NCI-H1092 (cell line): ENCODE measurements around the gene NKX2-8.
A peak's percentile ranks its signal among the peaks of the same experiment; 100 is the strongest.

ENCODE experiments used
- DNase-seq: peaks from one replicate; lab custom pipeline; 2025; lab: John Stamatoyannopoulos, UW

Gene NKX2-8

DNA sequence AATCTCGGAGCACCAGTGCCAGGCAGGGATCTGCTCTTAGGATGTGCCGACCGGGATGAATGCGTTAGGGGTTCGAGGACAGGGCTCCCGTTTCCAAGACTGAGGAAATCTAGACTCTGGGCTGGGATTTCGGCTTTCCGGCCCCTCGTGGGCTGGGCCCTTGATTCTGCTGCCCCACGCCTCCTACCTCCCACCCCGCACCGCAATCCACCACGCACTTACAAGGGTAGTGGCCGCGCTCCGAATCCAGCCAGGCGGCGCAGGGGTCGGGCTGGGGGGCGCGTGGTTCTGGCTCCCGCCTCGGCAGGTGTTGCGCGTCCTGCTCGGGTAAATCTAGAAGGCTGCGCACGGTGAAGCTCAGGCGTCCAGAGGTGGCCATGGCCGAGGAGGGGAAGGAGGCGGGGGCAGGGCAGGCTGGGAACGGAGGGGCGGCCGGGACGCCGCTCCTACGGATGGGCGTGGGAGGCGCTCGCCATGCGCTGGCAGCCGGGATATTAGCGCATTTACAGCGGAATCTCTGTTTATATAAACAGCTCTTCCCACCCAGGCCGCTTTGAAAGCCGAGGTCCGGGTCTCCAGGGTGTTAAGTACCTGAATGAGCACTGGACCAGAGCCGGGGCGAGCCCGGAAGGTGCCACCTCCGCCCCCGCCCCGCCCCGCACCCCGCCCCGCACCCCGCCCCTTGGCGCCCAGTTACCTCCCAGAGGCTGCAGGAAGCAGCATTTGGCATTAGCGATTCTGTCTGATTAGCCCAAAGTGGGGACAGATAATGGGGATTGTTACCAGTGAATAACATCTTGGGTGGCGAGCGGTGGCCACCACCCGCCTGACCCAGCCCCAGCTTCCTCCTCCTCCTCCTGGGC, at the start of gene NKX2-8:
Gene NKX2-8, minus strand, starts transcription at position 604 of the 863 bp plus-strand sequence. Its CDS starts 225 bp downstream, at position 379.
- no peak for DNase-seq

DNA sequence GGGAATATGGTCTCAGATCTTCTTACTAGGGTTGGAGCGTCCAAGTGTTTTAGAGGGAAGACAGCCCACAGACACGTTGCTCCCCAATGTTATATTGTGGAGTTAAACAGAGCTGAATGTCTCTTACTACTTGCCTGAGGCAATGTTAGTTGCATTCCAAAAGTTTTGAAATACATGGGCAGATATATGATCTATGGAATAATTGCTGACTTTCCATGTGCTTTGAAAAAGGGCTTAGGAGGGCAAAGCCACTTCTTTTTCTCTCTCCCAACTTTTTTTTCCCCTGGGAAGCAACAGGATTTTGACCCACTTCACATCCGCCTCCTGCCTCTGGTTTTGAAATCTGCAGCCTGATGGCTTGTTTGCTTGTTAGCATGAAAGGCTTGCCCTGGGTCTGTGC, 45.6 kb upstream of the NKX2-8 start:
- DNase-seq = no peak

DNA sequence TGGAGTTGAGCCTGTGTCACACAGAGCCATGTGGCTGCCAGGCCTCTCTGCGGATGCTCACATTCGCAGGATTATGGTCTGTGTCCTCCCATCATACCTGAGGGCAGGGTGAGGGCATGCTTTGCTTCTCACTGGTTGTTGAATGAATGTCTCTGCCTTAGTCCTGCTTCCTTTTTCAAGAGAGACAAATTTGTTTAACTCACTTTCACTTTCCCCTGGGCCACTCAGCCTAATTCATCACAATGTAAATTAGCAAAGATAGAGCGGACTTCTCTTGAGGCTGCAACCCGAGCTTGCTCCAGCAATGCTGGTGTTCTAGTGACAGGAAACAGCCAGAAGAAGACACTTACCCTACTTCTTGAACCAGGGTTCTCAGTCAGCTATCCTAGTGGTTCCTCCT, 43.7 kb upstream of the NKX2-8 start:
- no peak for DNase-seq

DNA sequence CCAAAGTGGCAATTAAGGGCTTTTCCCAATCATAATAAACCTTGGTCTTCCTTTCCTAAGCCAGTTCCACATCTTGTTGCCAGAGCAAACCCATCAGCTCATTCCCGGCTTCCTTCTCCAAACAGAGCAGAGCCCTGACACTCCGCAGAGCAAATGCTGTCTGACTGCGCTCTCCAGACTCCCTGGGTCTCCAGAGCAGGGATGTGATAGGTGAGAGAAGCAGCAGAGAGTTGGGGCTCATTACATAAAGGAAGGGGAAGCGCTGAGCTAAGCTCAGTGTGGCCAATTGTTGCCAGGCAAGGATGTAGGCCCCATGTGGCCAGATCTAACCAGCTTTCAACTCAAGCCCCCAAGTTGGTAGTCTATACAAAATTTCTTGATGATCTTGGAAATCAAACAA, 43.0 kb upstream of the NKX2-8 start:
- no peak for DNase-seq

DNA sequence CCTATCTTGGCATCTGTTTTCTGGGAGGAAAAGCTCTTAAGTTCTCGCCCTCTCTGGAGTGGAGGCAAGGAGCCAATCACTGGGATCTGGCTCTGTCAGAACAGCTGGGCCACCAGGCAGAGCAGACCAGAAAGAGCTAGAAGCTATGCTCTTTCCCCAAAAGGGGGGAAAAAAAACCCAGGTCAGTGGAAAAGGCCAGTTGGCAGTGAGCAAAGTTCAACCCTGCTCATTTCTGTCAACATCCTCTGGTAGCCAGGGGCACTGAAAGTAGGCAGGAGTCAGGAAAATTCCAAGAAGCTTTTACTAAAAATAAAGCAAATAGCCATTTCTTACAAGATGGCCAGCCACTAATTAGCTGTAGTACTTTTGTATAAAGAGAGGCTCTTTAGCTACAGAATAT, 42.6 kb upstream of the NKX2-8 start:
- DNase-seq = no peak

DNA sequence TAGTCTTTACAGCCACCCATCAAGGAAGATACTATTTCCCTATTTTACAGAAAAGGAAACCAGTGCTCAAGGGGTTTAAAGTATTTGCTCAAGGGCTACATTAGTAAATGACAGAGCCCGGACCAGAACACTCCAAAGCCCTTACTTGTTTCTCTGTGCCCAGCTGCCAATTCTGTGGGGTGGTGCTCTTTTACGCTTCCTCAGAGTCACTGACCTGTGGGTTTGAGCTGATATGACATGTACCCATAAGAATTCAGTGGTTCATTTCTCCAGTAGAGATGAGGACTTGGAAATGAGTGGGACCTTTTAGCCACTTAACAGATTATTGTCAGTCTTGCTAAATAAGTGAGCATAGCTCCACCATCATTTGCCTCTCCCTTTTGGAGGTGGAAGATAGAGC, 37.4 kb upstream of the NKX2-8 start:
- no peak for DNase-seq

DNA sequence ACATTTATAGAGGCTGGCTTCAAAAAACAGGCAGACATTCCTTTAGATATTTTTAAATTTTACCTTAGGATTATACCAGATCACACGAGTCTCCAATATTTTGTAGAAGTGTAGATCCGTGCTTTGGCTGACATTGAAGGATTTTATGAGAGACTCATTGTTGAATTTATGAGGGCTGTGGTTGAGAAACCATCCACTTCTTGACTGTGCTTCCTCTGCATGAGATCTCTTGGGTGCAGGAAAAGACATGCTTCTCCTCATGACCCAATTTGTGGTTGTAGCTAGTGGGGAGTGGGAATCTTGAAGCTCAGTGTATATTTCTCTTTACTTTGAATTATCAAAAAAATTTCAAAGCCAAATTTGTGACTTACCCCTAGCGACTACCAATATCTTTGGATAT, 36.7 kb upstream of the NKX2-8 start:
- DNase-seq = no peak

DNA sequence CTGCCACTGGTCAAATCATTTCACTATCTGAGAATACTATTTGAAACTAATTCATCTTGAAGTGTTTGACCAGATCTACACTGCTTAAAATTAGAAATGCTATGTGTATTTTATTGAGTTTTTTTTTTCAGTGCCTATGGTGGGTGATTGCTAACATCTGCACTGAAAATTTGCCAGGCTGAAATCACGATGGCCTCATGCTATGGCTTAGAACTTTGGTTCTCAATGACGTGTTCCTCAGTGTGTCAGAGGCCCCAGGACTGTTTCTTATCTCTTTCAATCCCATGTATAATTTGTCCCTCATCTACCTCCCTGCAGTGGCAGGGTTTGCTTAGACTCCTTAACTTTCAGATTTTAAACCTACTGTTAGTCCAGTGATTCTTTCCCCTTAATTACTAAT, 36.2 kb upstream of the NKX2-8 start:
- no peak for DNase-seq

DNA sequence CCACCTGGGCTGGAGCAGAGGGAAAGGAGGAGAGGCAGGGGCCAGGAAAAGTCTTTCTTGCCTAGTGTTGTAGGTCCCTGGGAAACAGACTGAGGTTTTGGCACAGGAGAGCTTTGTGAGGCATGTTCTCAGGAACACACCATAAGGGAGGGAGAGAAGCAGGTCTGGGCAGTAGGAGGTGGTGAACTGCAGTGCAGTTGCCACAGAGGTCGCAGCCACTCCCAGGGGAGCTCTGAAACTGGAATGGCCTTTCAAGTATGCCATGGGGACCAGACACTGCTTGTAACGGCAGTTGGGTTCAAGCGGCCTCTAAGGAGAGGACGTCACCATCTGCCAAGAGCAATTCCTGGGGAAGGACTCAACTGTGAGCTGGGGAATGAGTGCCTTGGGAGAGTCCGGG, 35.4 kb upstream of the NKX2-8 start:
- no peak for DNase-seq

DNA sequence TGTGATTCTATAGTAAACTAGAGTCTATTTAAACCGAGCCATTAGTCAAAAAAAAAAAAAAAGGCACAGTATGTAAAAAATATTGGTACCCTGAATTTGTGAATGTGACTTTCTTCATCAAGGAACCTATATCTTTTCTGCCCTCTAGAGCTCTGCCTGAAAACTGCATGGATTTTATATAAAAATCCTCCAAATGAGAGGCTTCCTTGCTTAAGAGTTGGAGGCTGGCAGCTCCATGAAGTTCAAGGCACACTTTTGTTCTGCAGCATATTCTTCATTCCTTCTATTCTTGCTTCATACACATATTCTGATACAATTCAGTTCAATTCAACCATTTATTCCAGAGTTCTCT, 23.1 kb upstream of the NKX2-8 start:
- DNase-seq = no peak

DNA sequence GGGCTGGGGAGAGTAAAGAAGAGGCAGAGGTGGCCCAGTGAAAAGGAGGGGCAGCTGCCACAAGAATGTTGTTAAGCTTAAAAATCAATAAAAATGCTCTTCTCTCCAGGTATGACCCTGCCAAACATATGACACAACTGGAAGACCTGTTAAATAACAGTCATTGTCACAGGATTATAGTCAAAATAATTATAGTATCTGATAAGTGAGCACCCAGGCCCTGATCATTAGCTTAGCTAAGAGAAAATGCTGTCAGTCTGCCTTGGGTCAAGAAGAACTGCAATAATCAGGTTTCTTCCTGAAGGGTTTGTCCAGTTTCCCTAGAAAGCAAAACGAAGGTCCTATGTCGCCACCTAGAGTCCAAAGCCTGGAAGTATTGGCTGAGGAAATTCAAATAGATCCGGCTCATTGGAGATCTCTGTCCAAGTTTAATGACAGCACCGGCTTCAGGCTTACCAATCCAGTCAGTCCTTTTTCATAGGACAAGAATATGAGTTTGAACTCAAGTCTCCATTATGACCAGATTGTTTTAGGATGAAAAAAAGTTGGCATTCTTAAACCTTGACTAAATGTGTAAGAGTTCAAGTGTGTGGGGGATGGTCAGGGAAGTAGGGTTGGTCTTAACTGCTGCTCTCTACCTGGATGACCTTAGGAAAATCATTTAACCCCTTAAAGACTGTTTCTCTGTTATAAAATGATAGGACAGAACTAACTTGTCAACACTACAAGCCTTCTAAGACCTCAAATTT, 22.5 kb upstream of the NKX2-8 start:
- peak; percentile 87 for DNase-seq

DNA sequence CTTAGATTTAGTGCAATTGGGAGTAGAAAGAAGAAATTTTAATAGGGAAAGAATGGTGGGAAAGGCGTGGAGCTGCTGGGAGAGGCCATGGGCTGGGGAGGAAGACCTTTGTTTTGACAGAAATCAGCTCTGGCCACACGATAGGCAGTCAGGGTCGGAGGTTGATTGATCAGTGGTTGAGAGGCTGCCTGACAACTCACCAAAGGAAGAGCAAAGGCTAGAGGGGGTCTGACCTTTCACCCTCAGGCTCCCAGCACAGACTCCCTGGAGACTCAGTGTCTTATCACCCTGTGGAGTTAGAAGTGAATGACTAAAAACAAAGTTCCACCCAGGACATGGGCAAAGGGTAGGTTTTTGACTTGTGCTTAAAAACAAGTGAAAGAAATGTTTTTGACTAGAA, 18.0 kb upstream of the NKX2-8 start:
- DNase-seq = no peak

DNA sequence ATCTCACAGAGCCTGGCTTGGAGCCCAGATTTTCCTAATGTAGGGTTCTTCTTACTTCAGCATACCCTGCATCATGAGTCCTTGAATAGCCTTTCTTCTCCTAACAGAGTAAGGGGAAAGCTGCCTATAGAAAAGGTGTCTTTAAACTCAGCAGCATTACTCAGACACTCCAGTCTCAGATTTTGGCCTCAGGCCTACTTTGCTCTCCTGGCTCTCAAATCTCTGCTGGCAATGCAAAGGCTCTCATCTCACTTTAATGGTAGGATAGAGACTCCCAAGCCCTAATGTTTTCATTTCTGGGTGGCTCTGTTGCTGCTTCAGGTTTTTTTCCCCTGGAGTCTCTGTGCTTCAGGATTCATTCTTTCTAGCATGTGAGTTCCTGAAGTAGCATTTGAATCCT, 9.1 kb upstream of the NKX2-8 start:
- peak; percentile 31 for DNase-seq

DNA sequence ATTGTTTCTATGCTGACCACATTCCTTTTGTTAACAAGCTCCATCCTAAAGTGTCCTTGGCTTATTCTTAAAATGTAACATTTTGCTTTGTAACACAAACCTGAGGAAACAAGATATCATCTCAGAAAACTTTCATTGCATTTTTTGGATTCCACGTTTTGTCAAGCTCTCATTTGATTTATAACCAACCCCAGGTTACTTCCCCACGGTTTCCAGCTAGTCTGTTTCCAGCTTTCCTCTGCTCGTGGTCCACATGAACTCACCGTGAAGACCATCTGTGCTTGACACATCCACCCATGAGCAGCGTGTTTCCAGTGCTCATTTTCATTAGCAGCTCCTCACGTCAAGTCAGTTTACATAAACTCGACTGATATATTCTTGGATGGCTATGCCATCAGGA, 6.4 kb upstream of the NKX2-8 start:
- no peak for DNase-seq

DNA sequence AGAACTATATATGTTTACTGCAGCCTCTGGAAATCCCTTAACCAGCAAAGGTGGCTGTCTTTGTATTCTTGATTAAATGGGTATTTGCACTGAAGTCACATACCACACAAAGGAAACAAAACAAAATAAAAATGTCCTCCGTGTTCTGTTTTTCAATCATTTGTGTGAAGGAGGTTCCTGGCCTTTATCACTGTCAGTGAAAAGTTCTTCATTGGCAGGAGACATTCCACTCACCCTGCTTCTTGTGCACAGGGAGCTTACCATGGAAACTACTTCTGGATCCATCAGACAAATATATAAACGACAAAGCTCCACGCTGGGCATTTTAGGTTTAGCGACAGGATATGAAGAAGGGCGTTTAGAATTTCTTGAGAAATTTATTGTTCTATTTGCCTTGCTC, 5.7 kb upstream of the NKX2-8 start:
- no peak for DNase-seq

DNA sequence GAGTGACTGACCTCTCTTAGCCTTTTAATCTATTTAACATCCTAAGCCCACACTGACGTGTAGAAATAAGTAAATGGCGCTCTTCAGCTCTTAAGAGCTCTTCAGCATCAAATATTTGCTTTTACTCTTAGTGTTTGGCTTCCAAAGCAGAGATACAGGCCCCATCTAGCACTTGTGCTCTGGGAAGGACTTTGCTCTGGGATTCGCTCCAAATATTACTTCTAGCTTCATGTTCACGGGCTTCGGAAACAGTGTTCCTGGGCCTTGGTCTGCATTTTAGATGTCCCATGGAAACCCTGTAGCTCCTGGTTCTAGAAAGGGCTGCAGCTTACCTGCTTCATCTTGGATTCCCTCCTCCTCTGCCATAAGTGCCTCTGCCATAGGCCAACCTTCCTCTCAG, 2.7 kb upstream of the NKX2-8 start:
- peak; percentile 91 for DNase-seq

DNA sequence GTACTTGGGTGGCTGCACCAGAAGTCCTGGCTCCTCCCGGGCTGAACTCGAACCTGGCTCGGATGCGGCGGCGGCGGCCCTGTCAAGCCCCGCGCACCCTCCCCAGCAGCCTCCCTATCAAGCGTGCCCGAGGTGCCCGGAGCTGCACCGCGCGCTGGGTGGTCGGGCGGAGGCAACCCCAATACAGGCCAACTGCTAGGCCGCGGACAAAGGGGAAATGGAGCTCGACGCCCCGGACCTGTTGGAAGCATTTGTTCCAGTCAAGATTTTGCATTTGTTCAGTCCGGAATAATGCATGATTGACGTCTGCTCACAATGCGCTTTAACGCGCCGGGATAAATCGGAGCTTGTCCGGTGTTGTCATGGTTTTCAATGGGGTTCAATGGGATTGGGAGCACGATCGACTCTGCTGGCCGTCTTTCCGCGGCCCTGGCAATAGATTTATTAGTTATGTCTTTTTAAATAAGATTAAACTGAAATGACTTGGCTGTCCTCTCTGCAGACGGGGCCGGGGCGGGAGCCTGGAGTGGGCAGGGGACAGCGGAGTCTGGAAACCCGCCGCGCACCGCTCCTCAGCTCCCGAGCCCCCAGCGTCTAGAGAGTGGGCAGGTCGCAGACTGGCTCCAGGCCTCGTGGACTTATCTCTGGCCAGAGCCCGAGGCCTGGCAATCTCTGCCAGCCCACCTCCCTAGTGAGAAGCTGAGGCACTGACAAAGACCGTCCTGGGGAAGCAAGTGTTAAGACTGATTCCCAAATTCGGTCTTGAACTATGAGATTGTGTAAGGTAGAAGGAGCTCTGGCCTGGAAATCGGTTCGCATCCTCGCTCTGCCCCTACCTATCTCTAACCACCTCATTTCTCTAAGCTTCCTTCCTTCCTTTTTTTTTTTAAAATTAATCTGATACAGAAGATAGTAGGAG, 1.7 kb upstream of the NKX2-8 start:
- DNase-seq = no peak

DNA sequence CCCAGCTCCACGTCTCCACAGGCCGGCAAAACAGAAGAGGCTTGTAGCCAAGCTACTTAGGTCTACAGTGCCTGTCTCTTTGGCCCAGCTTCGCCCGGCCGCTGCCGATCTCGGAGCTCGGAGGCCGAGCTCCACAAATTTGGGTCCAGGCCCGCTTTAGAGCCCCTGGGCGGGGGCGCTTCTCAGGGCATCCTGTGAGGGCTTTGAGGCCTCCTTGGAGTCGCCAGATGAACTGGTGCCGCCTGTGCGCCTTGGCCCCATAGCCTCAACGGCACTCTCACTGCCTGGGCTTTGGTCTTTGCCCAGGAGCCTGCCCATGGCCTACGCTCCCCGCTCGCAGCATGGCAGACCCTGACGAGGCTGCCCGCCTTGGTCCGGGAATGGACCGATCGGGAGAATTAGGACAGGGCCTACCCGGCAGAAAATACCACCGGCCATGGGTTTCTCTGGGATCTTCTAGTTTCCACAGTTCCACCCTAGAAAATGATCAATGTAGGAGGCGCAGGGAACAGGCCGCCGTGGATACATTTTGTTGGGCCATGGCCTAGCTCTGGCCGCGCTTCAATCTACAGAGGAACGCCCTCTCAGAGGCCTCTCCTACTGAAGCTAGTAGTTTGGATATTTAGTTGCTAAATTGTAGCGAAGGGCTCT, 953 bp upstream of the NKX2-8 start:
- DNase-seq = no peak

DNA sequence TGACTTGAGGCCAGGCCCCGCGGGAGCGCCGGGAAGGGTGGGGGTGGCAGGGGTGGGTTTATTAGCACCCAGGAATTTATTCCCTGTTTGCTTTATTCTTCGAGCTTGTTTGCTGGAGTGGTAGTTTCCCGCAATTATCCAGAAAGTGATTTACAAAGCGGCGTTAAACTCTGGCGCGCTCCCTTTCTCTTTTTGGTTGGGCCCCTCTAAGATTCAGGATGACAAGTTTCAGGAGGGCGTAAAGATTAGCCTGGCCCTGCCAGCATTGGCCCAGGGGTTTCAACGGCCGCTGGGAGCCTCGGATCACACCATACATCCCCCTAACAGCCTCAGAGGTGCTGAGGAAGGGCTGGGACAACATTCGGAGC, 444 bp upstream of the NKX2-8 start:
- no peak for DNase-seq

DNA sequence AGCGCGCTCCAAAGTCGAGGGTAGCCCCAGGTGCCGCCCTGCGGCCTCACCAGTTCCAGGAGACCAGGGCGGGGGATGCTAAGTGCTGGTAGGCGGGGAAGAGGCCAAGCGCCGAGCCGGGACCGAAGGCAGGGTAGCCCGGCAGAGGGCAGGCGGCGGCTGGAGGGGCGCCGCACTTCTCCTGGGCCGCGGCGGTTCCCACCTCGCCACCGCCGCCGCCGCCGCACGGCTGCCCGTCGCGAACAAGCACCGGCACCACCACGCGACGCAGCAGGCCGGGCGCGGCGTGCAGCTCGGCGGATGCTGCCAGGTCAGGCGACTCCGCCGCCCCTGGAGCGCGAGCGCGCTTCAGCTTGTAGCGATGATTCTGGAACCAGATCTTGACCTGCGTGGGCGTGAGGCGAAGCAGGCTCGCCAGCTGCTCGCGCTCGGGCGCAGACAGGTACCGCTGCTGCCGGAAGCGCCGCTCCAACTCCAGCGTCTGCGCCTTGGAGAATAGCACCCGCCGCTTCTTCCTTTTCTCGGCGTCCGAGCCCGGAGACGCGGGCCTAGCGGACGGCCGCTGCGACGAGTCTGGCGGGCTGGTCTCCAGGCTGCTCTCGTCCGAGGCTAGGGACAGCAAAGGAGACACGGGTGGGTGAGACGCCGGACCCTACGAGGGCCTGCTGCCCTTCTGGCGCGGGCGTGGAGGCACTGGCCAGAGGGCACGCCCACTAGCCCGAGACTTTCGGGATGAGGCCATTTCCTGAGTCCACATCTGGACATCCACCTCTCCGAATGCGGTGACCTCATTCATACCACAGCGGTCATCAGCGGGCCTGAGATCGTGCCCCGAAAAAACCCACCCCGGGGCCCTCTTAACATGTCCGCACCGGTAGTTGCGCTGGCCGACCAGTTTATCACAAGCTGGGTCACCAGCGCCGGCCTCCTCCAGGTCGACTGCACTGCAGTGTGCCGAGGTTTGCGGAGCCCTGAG, 1.3 kb downstream of the NKX2-8 start:
- peak; percentile 41 for DNase-seq
